Measurements from ENCODE around the gene OGDH.
"Not testable (repeated sequence)": the region's sequence is repeated elsewhere in the genome, so short reads cannot be mapped to it uniquely, and the experiment has no call there.

Gene OGDH

DNA sequence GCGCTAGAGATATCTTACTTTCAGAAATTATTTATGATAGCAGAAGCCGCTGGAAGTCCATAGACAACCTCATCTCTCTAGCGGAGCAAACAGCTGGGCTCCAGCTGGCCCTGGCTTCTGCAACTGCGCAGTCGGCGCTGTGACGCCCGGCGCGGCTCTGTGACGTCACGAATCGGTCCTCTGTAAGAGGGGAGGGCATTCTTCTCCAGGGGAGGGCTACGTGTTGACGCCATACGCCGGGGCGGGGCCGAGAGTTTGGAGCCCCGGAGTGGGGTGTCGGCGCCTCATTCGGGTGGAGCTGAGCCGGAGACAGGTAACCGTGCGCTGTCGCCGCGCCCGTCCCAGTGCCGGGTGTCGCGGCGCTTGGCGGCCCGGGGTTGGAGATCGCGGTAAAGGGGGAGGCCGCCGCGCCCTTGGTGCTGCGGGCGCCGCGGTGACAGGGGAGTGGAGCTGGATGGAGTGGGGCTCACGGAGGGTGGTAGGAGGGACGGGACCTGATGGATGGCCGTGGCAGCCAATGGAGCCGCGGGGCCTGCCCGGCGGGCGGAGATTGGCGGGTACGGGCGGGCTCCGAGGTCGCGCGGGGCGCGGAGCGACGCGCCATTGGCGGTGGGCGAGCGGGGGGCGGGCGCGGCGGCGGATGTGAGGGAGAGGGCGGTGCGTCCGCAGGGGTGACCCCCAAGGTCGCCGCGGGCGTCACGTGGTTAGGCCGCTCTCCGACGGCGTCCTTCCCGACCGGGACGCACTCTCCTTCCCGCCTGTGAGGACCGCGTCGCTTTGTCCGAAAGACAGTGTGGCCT lies at the start of gene OGDH:
Gene OGDH, plus strand, starts transcription at position 287 of the 800 bp plus-strand sequence. CDS start 17,717 bp downstream, outside the sequence.
- peak; percentile 99 for ATAC-seq
- no peaks in the 10 kb centered on the region for H3K27me3 Mint-ChIP-seq
- H3K4me1 Mint-ChIP-seq = peaks cover 45% of the 10 kb centered on the region
- H3K27ac Mint-ChIP-seq = peak within 1 kb of the TSS; percentile 90
- peaks cover 7% of the 10 kb centered on the region for H3K36me3 Mint-ChIP-seq
- no peaks in the 10 kb centered on the region for H3K9me3 Mint-ChIP-seq
- H3K4me3 Mint-ChIP-seq = peak within 1 kb of the TSS; percentile 97

DNA sequence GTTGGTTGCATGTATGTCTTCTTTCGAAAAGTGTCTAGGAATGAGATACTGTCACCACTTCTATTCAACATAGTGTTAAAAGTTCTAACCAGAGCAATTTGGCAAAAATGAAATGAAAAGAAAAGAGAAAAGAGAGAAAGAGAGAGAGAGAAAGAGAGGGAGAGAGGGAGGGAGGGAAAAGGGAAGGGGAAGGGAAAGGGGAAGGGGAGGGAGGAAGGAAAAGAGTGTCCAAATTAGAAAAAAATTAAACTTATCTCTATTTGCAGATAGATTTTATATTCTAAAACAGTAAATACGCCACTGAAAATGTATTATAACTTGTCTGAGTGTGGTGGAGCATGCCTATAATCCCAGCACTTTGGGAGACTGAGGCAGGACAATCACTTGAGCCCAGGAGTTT lies 48.9 kb upstream of the OGDH start:
- H3K27ac Mint-ChIP-seq = no peak overlapping the region

DNA sequence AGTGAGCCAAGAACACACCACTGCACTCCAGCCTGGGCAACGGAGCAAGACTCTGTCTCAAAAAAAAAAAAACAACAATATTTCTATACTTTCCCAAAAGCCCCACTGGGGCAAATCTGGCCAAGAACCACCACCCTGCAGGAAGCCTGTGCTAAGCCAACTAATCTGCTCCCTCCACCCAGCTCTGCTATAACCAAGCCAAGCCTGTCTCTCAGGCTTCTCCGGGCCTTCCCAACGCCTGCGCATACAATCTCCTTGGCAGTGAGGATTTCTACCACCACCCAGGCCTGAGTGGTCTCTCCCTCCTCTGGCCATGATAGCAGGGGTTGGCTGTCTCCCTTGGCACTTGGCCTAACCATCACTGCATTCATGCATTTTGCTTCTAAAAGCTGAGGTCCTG lies 46.9 kb upstream of the OGDH start:
- peaks cover 11% of the 10 kb centered on the region for H3K36me3 Mint-ChIP-seq
- H3K9me3 Mint-ChIP-seq = no peaks in the 10 kb centered on the region
- no peak overlapping the region for H3K4me3 Mint-ChIP-seq
- peaks cover 6% of the 10 kb centered on the region for H3K4me1 Mint-ChIP-seq
- no peak overlapping the region for H3K27ac Mint-ChIP-seq
- no peak for ATAC-seq
- no peaks in the 10 kb centered on the region for H3K27me3 Mint-ChIP-seq

More for the DNA sequence above, 48.9 kb upstream of the OGDH start:
- ATAC-seq = no peak
- Mint-ChIP-seq H3K27me3 (no peaks in the 10 kb centered on the region), H3K4me3 (no peak overlapping the region), H3K36me3 (no peaks in the 10 kb centered on the region), H3K9me3 (no peaks in the 10 kb centered on the region), H3K4me1 (peaks cover 6% of the 10 kb centered on the region)

DNA sequence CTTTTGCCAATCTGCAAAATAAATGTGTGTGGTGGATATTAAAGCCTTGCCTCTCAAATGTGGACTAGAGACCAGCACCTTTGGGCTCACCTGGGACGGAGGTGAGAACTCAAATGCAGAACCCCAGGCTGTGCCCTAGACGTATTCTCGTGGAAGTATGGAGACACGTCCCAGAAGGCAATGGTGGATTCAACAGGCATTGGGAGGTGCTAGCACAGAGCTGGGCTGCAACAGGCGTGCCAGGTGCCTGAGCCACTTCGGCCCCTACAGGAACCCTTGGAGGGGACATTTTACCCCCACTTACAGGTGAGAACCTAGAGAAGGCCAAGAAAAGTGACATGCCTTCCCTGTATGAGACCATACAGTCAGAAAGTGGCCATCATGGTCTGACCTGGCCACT lies 44.9 kb upstream of the OGDH start:
- ATAC-seq = no peak
- Mint-ChIP-seq H3K4me3 (no peak overlapping the region), H3K36me3 (peaks cover 24% of the 10 kb centered on the region), H3K9me3 (no peaks in the 10 kb centered on the region), H3K27me3 (no peaks in the 10 kb centered on the region), H3K27ac (no peak overlapping the region), H3K4me1 (peaks cover 9% of the 10 kb centered on the region)

- Mint-ChIP-seq H3K27me3 (no peaks in the 10 kb centered on the region), H3K4me3 (no peak overlapping the region), H3K27ac (no peak overlapping the region), H3K4me1 (peaks cover 9% of the 10 kb centered on the region), H3K9me3 (no peaks in the 10 kb centered on the region), H3K36me3 (peaks cover 30% of the 10 kb centered on the region)
- ATAC-seq = no peak
Measured at GRCh38 chr7:44561962-44562621, 44.3 kb upstream of the OGDH start.

DNA sequence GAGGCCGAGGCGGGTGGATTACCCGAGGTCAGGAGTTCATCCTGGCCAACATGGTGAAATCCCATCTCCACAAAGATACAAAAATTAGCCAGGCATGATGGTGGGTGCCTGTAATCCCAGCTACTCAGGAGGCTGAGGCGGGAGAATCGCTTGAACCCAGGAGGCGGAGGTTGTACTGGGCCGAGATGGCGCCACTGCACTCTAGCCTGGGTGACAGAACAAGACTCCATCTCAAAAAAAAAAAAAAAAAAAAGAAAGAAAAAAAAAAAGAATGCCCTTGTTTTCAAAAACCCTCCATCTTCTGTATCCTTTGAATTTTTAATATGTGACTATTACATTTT lies 43.8 kb upstream of the OGDH start:
- not testable (repeated sequence) for ATAC-seq, H3K4me1 Mint-ChIP-seq, H3K27ac Mint-ChIP-seq, H3K27me3 Mint-ChIP-seq, H3K4me3 Mint-ChIP-seq, H3K9me3 Mint-ChIP-seq
- peaks cover 35% of the 10 kb centered on the region for H3K36me3 Mint-ChIP-seq

DNA sequence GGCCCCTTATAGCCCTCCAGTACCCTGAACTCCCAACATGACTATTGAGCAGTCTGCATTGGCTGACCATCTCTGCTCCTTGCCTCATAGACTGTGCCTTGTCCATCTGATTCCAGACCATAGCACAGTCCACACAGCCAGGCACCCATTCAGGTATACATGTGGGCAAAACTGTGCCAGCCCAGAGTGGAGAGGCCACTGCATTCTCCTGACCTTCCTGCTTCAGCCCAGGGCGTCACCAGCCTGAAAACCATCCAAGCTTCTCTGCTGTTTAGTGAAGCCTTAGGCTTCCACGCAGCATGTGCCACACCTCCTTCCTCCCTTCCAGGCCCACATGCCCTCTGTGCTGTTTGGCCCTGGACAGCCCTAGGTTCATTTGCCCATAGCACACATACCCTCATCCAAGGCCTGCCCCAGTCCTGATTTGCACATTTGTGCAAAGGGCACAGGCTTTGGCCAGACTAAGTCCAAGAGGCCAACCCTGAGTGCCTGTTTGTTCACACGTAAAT lies 43.2 kb upstream of the OGDH start:
- Mint-ChIP-seq H3K4me1 (peaks cover 9% of the 10 kb centered on the region), H3K36me3 (peaks cover 42% of the 10 kb centered on the region), H3K9me3 (no peaks in the 10 kb centered on the region), H3K4me3 (no peak overlapping the region), H3K27ac (no peak overlapping the region), H3K27me3 (no peaks in the 10 kb centered on the region)
- ATAC-seq = no peak

- no peak for ATAC-seq
- no peaks in the 10 kb centered on the region for H3K27me3 Mint-ChIP-seq
- peaks cover 14% of the 10 kb centered on the region for H3K4me1 Mint-ChIP-seq
- no peaks in the 10 kb centered on the region for H3K9me3 Mint-ChIP-seq
- no peak overlapping the region for H3K4me3 Mint-ChIP-seq
- no peak overlapping the region for H3K27ac Mint-ChIP-seq
- H3K36me3 Mint-ChIP-seq = peaks cover 55% of the 10 kb centered on the region
Measured at GRCh38 chr7:44564606-44565005, 41.8 kb upstream of the OGDH start.

GRCh38 chr7:44565097-44565794 lies 41.2 kb upstream of the OGDH start:
- no peaks in the 10 kb centered on the region for H3K27me3 Mint-ChIP-seq
- H3K9me3 Mint-ChIP-seq = no peaks in the 10 kb centered on the region
- peak; percentile 91 for ATAC-seq
- no peak overlapping the region for H3K4me3 Mint-ChIP-seq
- H3K4me1 Mint-ChIP-seq = peaks cover 14% of the 10 kb centered on the region
- peaks cover 60% of the 10 kb centered on the region for H3K36me3 Mint-ChIP-seq
- peak overlapping the region; percentile 55 for H3K27ac Mint-ChIP-seq

GRCh38 chr7:44565795-44566559 lies 40.5 kb upstream of the OGDH start:
- Mint-ChIP-seq H3K4me1 (peaks cover 14% of the 10 kb centered on the region), H3K9me3 (no peaks in the 10 kb centered on the region), H3K4me3 (no peak overlapping the region), H3K36me3 (peaks cover 65% of the 10 kb centered on the region), H3K27me3 (no peaks in the 10 kb centered on the region), H3K27ac (peak overlapping the region; percentile 55)
- ATAC-seq = peak; percentile 54

GRCh38 chr7:44566680-44567079 lies 39.7 kb upstream of the OGDH start:
- no peaks in the 10 kb centered on the region for H3K27me3 Mint-ChIP-seq
- peaks cover 72% of the 10 kb centered on the region for H3K36me3 Mint-ChIP-seq
- H3K27ac Mint-ChIP-seq = no peak overlapping the region
- no peaks in the 10 kb centered on the region for H3K9me3 Mint-ChIP-seq
- H3K4me1 Mint-ChIP-seq = peaks cover 14% of the 10 kb centered on the region
- no peak for ATAC-seq
- H3K4me3 Mint-ChIP-seq = no peak overlapping the region

- Mint-ChIP-seq H3K4me3 (no peak overlapping the region), H3K9me3 (no peaks in the 10 kb centered on the region), H3K27me3 (no peaks in the 10 kb centered on the region), H3K27ac (no peak overlapping the region), H3K36me3 (peaks cover 79% of the 10 kb centered on the region), H3K4me1 (peaks cover 20% of the 10 kb centered on the region)
- ATAC-seq = no peak
Measured at GRCh38 chr7:44567884-44568283, 38.5 kb upstream of the OGDH start.

GRCh38 chr7:44568771-44569560 lies 37.5 kb upstream of the OGDH start:
- Mint-ChIP-seq H3K4me3 (no peak overlapping the region), H3K27me3 (no peaks in the 10 kb centered on the region), H3K36me3 (peaks cover 84% of the 10 kb centered on the region), H3K4me1 (peaks cover 28% of the 10 kb centered on the region), H3K27ac (no peak overlapping the region), H3K9me3 (no peaks in the 10 kb centered on the region)
- ATAC-seq = no peak

GRCh38 chr7:44569959-44570358 lies 36.5 kb upstream of the OGDH start:
- Mint-ChIP-seq H3K9me3 (no peaks in the 10 kb centered on the region), H3K36me3 (peaks cover 79% of the 10 kb centered on the region), H3K4me3 (no peak overlapping the region), H3K27ac (no peak overlapping the region), H3K4me1 (peaks cover 37% of the 10 kb centered on the region), H3K27me3 (no peaks in the 10 kb centered on the region)
- ATAC-seq = no peak

Measured in stimulated activated memory B cell treated with anti-CD40 and anti-IgM and Interleukin-4, amounts not matched to agents 10 μg/mL and 1 μg/mL and 100 μg/mL, for 72 hours (primary cell).